Thymus (tissue), 11 donors: ENCODE results near the gene ZBTB40. TPM values are rescaled to one million over a fixed set of nuclear protein-coding genes. Genes with fewer than 3 reads are reported as not detected.

Source experiments
- DNase-seq, 9 donors: peaks; one replicate each; pipeline ENCODE4 v3.0.0-alpha.2; 2013; ENCODE audit warnings: low spot score in 9 of 9, low read depth in 6 of 9, missing footprints in 1 of 9
- H3K27ac ChIP-seq, 2 donors: one replicate each; pipeline ENCODE4 v1.5.1; 2013; ENCODE audit warnings: control low read depth in 1 of 2, low read depth in 1 of 2, low read length in 1 of 2, mild to moderate bottlenecking in 1 of 2, moderate library complexity in 1 of 2
- H3K27me3 ChIP-seq, 2 donors: one replicate each; pipeline ENCODE4 v1.5.1; 2013; ENCODE audit warnings: low read length in 1 of 2; ENCODE audit not compliant: control insufficient read depth in 2 of 2, insufficient read depth in 1 of 2
- H3K36me3 ChIP-seq, 2 donors: one replicate each; pipeline ENCODE4 v1.5.1; 2013; ENCODE audit warnings: low read length in 1 of 2, mild to moderate bottlenecking in 1 of 2, moderate library complexity in 1 of 2; ENCODE audit not compliant: control insufficient read depth in 2 of 2, insufficient read depth in 2 of 2
- H3K4me1 ChIP-seq, 2 donors: one replicate each; pipeline ENCODE4 v1.5.1; 2013; ENCODE audit warnings: low read length in 2 of 2; ENCODE audit not compliant: control insufficient read depth in 2 of 2, insufficient read depth in 2 of 2
- H3K4me3 ChIP-seq, 2 donors: one replicate each; pipeline ENCODE4 v1.5.1; 2013; ENCODE audit warnings: low read length in 2 of 2, control low read depth in 1 of 2, mild to moderate bottlenecking in 1 of 2
- H3K9me3 ChIP-seq, 2 donors: one replicate each; pipeline ENCODE4 v1.5.1; 2013; ENCODE audit warnings: low read length in 1 of 2, mild to moderate bottlenecking in 1 of 2; ENCODE audit not compliant: control insufficient read depth in 2 of 2, insufficient read depth in 1 of 2
- WGBS: extraction: QIAGEN DNeasy Blood & Tissue Kit; methylation state at CpG from one replicate; pipeline ENCODE4 v1.1.7; 2013; 5-methylcytosine and 5-hydroxymethylcytosine counted together
- polyA plus RNA-seq: library from polyadenylated mRNA; stranded (reverse); fragments of 200-250 nt; gene quantifications from one replicate; pipeline ENCODE4 v1.2.3, GENCODE V29; 2013
- total RNA-seq: library from RNA; stranded (reverse); fragments of 120-200 nt; gene quantifications from one replicate; pipeline ENCODE4 v1.2.4, GENCODE V29; 2013
- donor health status: healthy.

The ZBTB40 gene
- total and polyA plus RNA-seq, 2 donors = 8.4 to 8.7 TPM

DNA sequence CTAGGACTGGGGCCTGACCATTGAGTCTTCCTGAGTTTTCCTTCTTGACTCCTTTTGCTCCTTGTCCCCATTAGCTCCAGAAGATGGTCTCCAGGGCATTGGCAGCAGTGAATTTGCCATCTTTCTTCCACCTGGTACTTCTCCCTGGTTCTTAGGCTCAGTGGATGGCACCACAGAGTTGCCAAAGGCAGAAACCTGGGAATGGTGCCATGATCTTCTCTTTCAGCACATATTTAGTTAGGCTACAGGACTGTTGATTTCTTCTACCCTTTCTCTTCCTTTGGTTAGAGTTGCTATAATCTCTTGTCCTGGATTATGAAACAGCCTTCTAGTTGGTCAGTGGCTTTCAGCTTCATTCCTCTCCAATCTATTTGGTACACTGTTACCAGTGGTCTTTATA lies 6.2 kb downstream of the ZBTB40 start:
- no peak overlapping the region for H3K27ac ChIP-seq
- no peak overlapping the region for H3K4me3 ChIP-seq
- H3K27me3 ChIP-seq = no peaks in the 10 kb centered on the region
- H3K36me3 ChIP-seq = no peaks in the 10 kb centered on the region
- peaks cover 0 to under 1% of the 10 kb centered on the region in 2 donors for H3K4me1 ChIP-seq
- no peak for DNase-seq
- no peaks in the 10 kb centered on the region for H3K9me3 ChIP-seq

DNA sequence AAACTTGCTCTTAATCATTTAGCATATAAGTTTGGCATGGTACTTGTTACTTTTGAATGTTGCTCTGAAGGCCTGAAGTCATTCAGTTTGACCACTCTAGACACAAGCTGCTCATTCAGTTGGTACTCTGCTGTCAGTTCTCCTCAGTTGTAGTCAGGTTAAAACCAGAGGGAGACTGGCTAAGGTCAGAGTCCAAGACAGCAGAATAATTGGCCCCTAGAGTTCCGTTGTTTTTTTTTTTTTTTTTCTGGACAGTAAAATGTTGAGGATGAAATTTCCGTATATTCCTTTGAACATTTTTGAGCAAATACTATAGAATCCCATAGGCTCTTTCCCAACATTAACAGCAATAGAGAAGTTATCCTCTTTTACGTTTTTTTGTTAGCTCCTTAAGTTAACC lies 9.4 kb downstream of the ZBTB40 start:
- WGBS = 98% methylated on average over 3 of the region's 3 CpGs
- Histone ChIP-seq H3K4me1 (no peaks in the 10 kb centered on the region), H3K36me3 (peaks cover 0 to 4% of the 10 kb centered on the region in 2 donors), H3K4me3 (no peak overlapping the region), H3K27ac (no peak overlapping the region), H3K9me3 (peaks cover 2 to 10% of the 10 kb centered on the region in 2 donors), H3K27me3 (no peaks in the 10 kb centered on the region)
- DNase-seq = no peak

DNA sequence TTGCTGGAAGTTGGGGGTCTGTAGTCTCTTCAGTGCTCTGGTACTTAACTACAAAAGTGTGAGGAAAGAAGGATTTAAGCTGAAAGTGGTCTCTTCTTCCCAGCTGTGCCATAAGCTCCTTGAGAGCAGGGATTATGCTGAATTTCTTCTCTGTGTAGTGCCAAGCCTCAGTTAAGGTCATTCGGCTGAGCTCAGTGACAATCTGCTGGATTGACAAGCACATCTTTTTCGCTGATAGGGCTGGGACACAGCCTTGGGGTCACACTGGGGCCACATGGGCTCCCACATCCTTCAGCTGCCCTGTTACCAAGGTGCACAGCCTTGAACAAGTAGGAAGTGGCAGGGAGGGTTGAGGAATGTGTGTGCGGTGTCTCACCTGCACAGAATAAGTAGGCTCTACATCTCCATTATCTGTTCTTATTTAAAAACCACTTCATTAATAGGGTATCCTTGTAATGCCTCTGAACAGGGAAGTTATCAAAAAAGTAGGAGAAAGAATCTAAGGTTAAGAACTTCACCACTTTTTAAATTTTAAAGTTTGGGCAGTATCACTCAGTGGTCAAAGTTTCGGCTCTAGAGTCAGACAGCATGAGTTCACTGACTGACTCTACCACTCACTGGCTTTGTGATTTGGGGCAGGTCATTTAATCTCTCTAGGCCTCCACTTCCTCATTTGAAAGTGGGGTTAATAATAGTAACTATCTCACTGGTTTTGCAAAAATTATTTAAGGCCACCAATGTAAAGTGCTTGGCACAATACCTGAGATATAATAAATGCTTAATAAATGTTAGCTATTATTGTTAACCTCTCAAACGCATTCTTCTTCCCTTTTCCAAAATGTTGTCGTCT lies 10.3 kb downstream of the ZBTB40 start:
- Histone ChIP-seq H3K27me3 (no peaks in the 10 kb centered on the region), H3K4me1 (no peaks in the 10 kb centered on the region), H3K36me3 (peaks cover 0 to 4% of the 10 kb centered on the region in 2 donors), H3K4me3 (no peak overlapping the region), H3K9me3 (peaks cover 2 to 10% of the 10 kb centered on the region in 2 donors), H3K27ac (no peak overlapping the region)
- DNase-seq = no peak
- 93% methylated on average over 6 of the region's 6 CpGs for WGBS

DNA sequence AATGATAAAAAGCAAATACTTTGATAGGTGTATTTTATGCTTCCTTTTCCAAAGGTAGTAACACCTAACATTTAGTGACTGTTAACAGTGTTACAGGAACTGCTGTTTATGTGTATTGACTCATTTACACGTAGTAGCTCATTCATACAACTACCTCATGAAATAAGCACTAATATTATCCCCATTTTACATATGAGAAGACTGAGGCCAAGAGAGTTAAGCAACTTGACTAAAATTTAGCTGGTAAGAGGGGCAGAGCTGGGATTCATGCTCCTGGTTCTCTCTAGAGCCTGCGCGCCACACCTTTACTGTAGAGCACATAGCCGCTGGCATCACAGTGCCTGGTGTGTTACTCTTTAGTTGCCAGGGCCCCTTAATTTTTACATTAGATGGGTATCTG lies 11.3 kb downstream of the ZBTB40 start:
- Histone ChIP-seq H3K27me3 (no peaks in the 10 kb centered on the region), H3K27ac (no peak overlapping the region), H3K9me3 (peaks cover 2 to 10% of the 10 kb centered on the region in 2 donors), H3K4me1 (no peaks in the 10 kb centered on the region), H3K36me3 (peaks cover 0 to 4% of the 10 kb centered on the region in 2 donors), H3K4me3 (no peak overlapping the region)
- WGBS = 98% methylated on average over 4 of the region's 4 CpGs
- no peak for DNase-seq

DNA sequence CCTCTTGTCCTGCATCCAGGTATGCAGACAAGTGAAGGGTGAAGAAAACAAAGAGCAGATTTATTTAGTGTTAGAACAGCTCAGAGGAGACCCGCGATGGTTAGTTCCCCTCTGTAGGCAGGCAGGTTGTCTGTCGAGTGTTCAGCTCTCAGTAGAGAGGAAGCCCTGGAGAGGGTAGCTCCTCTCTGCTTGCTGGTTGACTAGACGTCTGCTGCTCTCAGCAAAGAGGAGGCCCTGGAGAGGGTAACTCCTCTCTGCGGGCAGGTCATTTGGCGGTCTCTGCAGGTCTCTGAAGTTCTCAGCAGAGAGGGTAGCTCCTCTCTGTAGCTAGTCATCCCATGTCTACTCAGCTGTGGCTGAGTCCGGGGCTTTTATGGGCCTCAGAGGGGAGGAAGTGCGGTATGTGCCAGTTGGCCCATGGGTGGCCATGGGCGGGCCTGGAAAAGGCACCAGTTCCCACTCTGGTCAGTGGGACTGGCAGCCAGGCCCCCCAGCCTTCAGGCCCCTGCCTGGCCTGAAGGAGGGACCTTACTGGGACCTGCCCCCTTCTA lies 13.4 kb downstream of the ZBTB40 start:
- Histone ChIP-seq H3K4me1 (no peaks in the 10 kb centered on the region), H3K4me3 (no peak overlapping the region), H3K36me3 (peaks cover 0 to 4% of the 10 kb centered on the region in 2 donors), H3K9me3 (peaks cover 2 to 10% of the 10 kb centered on the region in 2 donors), H3K27me3 (no peaks in the 10 kb centered on the region), H3K27ac (no peak overlapping the region)
- 99% methylated on average over 9 of the region's 9 CpGs for WGBS
- no peak for DNase-seq

DNA sequence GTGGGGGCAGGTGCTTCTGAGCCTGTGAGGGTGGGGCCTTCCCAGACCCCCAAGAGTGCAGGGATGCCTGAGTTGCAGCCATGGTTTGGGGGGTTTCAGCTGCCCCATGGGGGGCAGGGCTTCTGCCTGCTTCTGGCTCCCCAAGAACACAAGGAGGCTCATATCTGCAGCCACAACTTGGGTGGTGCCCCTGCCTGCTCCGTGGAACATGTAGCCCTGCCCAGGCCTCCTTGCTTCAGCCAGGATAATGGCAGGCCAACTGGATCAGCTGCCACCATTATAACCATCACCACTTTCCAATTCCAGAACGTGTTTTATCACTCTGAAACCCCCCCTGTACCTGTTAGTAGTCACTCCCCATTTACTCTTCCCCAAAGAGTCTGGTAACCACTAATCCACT lies 14.0 kb downstream of the ZBTB40 start:
- H3K4me1 ChIP-seq = no peaks in the 10 kb centered on the region

DNA sequence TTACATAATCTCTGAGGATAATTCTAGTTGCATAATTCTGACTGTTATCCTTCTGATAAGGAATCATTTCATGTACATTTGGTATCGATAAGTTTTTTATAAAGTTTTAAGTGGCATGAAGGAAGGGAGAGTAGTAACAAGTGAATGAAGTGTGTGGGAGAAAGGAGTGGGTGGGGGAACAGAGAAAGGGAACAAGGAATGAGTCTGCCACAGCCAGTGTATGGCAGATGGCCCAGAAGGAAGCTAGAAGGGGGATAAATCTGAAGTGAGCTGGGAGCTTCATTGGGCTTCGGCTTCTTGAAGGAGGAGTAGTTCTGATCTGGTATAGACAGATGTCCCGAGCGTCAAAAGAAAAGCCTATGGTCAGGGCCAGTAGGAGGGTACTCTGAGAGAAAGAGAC lies 18.6 kb downstream of the ZBTB40 start:
- H3K4me1 ChIP-seq = no peaks in the 10 kb centered on the region
- 97% methylated on average over 4 of the region's 4 CpGs for WGBS

More for the DNA sequence above, 14.0 kb downstream of the ZBTB40 start:
- H3K36me3 ChIP-seq = peaks cover 0 to 4% of the 10 kb centered on the region in 2 donors
- peaks cover 2 to 10% of the 10 kb centered on the region in 2 donors for H3K9me3 ChIP-seq
- WGBS = 98% methylated on average over 2 of the region's 2 CpGs
- no peaks in the 10 kb centered on the region for H3K27me3 ChIP-seq
- DNase-seq = no peak
- H3K4me3 ChIP-seq = no peak overlapping the region
- no peak overlapping the region for H3K27ac ChIP-seq

DNA sequence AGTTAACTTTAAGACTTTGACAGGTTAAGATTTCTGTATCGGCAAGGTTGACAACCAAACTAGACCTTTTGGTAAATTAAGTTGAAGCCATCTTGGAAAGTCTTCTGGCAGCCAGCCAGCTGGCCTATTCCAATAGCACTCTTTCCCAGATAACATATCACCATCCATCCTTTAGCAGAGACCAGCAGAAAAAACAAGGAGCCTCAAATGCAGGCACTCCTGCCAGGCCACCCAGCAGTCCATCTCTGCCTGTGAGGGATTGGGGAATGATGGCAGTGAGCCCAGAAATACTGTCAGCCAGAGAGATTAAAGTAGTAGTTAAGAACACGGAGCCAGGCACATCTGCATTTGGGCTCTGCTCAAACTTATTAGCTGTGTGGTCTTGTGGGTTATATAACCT lies 19.4 kb downstream of the ZBTB40 start:
- H3K36me3 ChIP-seq = no peaks in the 10 kb centered on the region
- no peak overlapping the region for H3K27ac ChIP-seq
- no peak overlapping the region for H3K4me3 ChIP-seq
- no peaks in the 10 kb centered on the region for H3K27me3 ChIP-seq
- H3K9me3 ChIP-seq = no peaks in the 10 kb centered on the region
- 88% methylated on average over 2 of the region's 2 CpGs for WGBS
- no peaks in the 10 kb centered on the region for H3K4me1 ChIP-seq
- DNase-seq = no peak

More for the DNA sequence above, 18.6 kb downstream of the ZBTB40 start:
- no peak overlapping the region for H3K27ac ChIP-seq
- peaks cover 0 to 4% of the 10 kb centered on the region in 2 donors for H3K36me3 ChIP-seq
- DNase-seq = no peak
- peaks cover 2 to 6% of the 10 kb centered on the region in 2 donors for H3K9me3 ChIP-seq
- no peaks in the 10 kb centered on the region for H3K27me3 ChIP-seq
- no peak overlapping the region for H3K4me3 ChIP-seq

DNA sequence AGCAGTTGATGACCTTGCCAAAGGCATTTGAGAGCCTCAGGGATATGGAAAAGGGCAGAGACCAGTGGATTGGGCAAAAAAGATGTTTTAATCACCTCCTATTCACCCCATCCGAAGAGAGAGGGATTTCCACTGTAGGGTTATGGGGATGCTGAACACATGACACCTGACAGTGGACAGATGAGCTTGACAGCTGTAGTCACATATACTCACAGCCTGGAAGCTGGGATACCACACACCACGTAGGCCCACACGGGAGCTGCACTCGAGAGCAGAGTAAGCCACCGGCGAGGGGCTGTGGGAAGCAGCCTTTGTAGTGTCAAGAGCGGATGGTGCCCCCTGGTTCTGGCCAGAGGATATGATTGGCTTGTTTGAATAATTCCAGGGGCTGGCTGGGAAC lies 20.0 kb downstream of the ZBTB40 start:
- no peak for DNase-seq
- H3K9me3 ChIP-seq = no peaks in the 10 kb centered on the region
- H3K27ac ChIP-seq = no peak overlapping the region
- WGBS = 97% methylated on average over 7 of the region's 7 CpGs
- no peaks in the 10 kb centered on the region for H3K4me1 ChIP-seq
- no peaks in the 10 kb centered on the region for H3K36me3 ChIP-seq
- no peak overlapping the region for H3K4me3 ChIP-seq
- no peaks in the 10 kb centered on the region for H3K27me3 ChIP-seq
